ENCODE results near the gene TNFRSF17.

The TNFRSF17 gene

GRCh38 chr16:12009922-12010321 is 44.9 kb downstream of the TNFRSF17 start:
- peaks cover 23% of the 10 kb centered on the region for H3K4me1 Mint-ChIP-seq (ENCODE audit: low read depth)
- H3K9me3 Mint-ChIP-seq (ENCODE audit: low read depth): no peaks in the 10 kb centered on the region
- H3K4me3 Mint-ChIP-seq: peak overlapping the region; percentile 7
- H3K27me3 Mint-ChIP-seq: no peaks in the 10 kb centered on the region
- H3K27ac Mint-ChIP-seq: peak overlapping the region; percentile 76
- peaks cover 9% of the 10 kb centered on the region for H3K36me3 Mint-ChIP-seq

GRCh38 chr16:12010388-12011251 is 45.6 kb downstream of the TNFRSF17 start:
- no peak overlapping the region for H3K4me3 Mint-ChIP-seq
- H3K36me3 Mint-ChIP-seq: peaks cover 9% of the 10 kb centered on the region
- no peaks in the 10 kb centered on the region for H3K9me3 Mint-ChIP-seq (ENCODE audit: low read depth)
- H3K4me1 Mint-ChIP-seq (ENCODE audit: low read depth): peaks cover 23% of the 10 kb centered on the region
- no peaks in the 10 kb centered on the region for H3K27me3 Mint-ChIP-seq
- peak overlapping the region; percentile 73 for H3K27ac Mint-ChIP-seq

GRCh38 chr16:12011565-12011964 is 46.6 kb downstream of the TNFRSF17 start:
- Mint-ChIP-seq H3K27me3 (no peaks in the 10 kb centered on the region), H3K36me3 (peaks cover 12% of the 10 kb centered on the region), H3K9me3 (ENCODE audit: low read depth) (no peaks in the 10 kb centered on the region), H3K4me3 (no peak overlapping the region), H3K4me1 (ENCODE audit: low read depth) (peaks cover 23% of the 10 kb centered on the region), H3K27ac (no peak overlapping the region)

DNA sequence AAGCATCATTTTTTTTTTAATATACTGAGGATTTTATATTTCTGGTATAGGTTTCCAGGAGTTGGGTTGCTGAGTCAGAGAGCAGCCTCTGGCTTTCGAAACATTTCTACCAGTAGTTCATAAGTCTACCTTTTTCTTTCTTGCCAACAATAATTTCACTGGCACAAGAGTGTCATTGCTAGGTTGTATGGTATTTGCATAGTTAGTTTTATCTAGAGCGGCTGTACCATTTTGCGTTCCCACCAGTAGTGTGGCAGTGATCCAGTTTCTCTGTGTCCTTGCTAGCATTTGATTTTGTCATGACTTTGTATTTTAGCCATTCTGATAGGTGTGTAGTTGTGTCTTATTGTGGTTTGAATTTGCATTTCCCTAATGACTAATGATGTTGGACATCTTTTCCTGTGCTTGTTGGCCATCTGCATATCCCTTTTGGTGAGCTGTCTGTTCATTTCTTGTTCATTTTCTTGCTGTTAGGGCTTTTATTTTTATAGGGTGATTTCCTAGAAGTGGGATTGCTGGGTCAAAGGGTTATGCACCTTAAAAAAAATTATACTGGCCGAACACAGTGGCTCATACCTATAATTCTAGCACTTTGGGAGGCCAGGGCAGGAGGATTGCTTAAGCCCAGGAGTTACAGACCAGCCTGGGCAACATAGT is 51.4 kb downstream of the TNFRSF17 start:
- H3K4me1 Mint-ChIP-seq (ENCODE audit: low read depth): peaks cover 3% of the 10 kb centered on the region
- no peak overlapping the region for H3K27ac Mint-ChIP-seq

DNA sequence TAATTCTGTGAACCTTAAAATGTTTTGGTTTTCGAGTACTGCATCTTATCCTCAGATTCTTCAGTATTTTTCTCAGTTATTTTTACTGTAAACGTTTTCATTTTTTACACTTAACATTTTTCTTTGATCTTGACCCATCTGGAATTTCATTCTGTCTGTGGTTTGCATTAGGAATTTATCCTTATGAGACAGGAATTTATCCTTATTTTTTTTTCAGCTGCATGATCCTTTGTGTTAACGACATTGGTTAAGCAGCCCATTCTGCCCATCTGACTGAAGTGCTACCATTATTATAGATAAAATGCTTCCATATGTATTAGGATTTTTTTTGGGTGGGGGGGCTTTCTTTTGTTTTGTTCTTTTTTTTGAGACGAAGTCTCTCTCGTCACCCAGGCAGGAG is 52.5 kb downstream of the TNFRSF17 start:
- no peak overlapping the region for H3K27ac Mint-ChIP-seq
- H3K4me1 Mint-ChIP-seq (ENCODE audit: low read depth): peaks cover 1% of the 10 kb centered on the region
- no peaks in the 10 kb centered on the region for H3K9me3 Mint-ChIP-seq (ENCODE audit: low read depth)
- H3K36me3 Mint-ChIP-seq: peaks cover 8% of the 10 kb centered on the region
- H3K27me3 Mint-ChIP-seq: no peaks in the 10 kb centered on the region
- H3K4me3 Mint-ChIP-seq: no peak overlapping the region

More for the DNA sequence above, 51.4 kb downstream of the TNFRSF17 start:
- H3K27me3 Mint-ChIP-seq: no peaks in the 10 kb centered on the region
- no peaks in the 10 kb centered on the region for H3K9me3 Mint-ChIP-seq (ENCODE audit: low read depth)
- no peak overlapping the region for H3K4me3 Mint-ChIP-seq
- H3K36me3 Mint-ChIP-seq: peaks cover 10% of the 10 kb centered on the region

Measured in activated naive CD8-positive, alpha-beta T cell (primary cell).